Mesendoderm (in vitro differentiated cells): Measurements from ENCODE around the gene CLSTN2.

ENCODE experiments used
- DNase-seq: peaks from one replicate; pipeline ENCODE4 v3.0.0; 2013
- H2AK5ac ChIP-seq: 2 replicates; pipeline ENCODE4 v1.6.1; 2013; ENCODE audit warnings: low read length, inconsistent platforms
- H2BK120ac ChIP-seq: 2 replicates; pipeline ENCODE4 v1.6.1; 2013; ENCODE audit warnings: low read depth, mild to moderate bottlenecking, low read length, moderate library complexity, mixed read lengths
- H2BK15ac ChIP-seq: replicated peaks from 2 replicates; pipeline ENCODE4 v1.6.1; 2013; ENCODE audit warnings: low read depth, mild to moderate bottlenecking, moderate library complexity
- H2BK5ac ChIP-seq: 2 replicates; pipeline ENCODE4 v1.6.1; 2013; ENCODE audit warnings: low read length, inconsistent platforms
- H3K18ac ChIP-seq: 2 replicates; pipeline ENCODE4 v1.6.1; 2013; ENCODE audit warnings: mild to moderate bottlenecking, low read length, mixed read lengths
- H3K23ac ChIP-seq: one replicate; pipeline ENCODE4 v1.6.1; 2013; ENCODE audit warnings: low read length
- H3K27ac ChIP-seq: 2 replicates; pipeline ENCODE4 v1.5.1; 2013; ENCODE audit warnings: low read depth, mild to moderate bottlenecking, inconsistent platforms, low read length, moderate library complexity
- H3K27me3 ChIP-seq: 2 replicates; pipeline ENCODE4 v1.6.1; 2013; ENCODE audit warnings: low read length, control low read depth, mild to moderate bottlenecking, inconsistent platforms; ENCODE audit not compliant: insufficient read depth, poor library complexity
- H3K36me3 ChIP-seq: 2 replicates; pipeline ENCODE4 v1.6.1; 2013; ENCODE audit warnings: low read length, inconsistent platforms; ENCODE audit not compliant: control insufficient read depth, insufficient read depth
- H3K4ac ChIP-seq: one replicate; pipeline ENCODE4 v1.6.1; 2013; ENCODE audit warnings: low read depth, mild to moderate bottlenecking, low read length, moderate library complexity
- H3K4me1 ChIP-seq: 2 replicates; pipeline ENCODE4 v1.6.1; 2013; ENCODE audit warnings: low read depth, low read length, inconsistent platforms; ENCODE audit not compliant: control insufficient read depth
- H3K4me2 ChIP-seq: 2 replicates; pipeline ENCODE4 v1.6.1; 2013; ENCODE audit warnings: low read length
- H3K4me3 ChIP-seq: 2 replicates; pipeline ENCODE4 v1.5.1; 2013; ENCODE audit warnings: mild to moderate bottlenecking, low read length
- H3K56ac ChIP-seq: one replicate; pipeline ENCODE4 v1.6.1; 2013; ENCODE audit warnings: low read length
- H3K79me1 ChIP-seq: 2 replicates; pipeline ENCODE4 v1.6.1; 2013; ENCODE audit warnings: low read length, inconsistent platforms
- H3K79me2 ChIP-seq: 2 replicates; pipeline ENCODE4 v1.6.1; 2013; ENCODE audit warnings: mild to moderate bottlenecking, low read length; ENCODE audit not compliant: control insufficient read depth, insufficient read depth
- H3K9ac ChIP-seq: 2 replicates; pipeline ENCODE4 v1.6.1; 2013; ENCODE audit warnings: low read length, inconsistent platforms
- H4K5ac ChIP-seq: one replicate; pipeline ENCODE4 v1.6.1; 2013; ENCODE audit warnings: low read length
- H4K8ac ChIP-seq: one replicate; pipeline ENCODE4 v1.6.1; 2013; ENCODE audit warnings: low read depth, mild to moderate bottlenecking, control low read depth, low read length, moderate library complexity
- WGBS: extraction: QIAGEN DNeasy Blood & Tissue Kit; methylation state at CpG from one replicate; pipeline ENCODE4 v1.1.7; 2013; ENCODE audit warnings: low lambda C conversion rate, missing lambda C conversion rate; ENCODE audit not compliant: insufficient coverage; ENCODE audit errors: extremely low coverage; 5-methylcytosine and 5-hydroxymethylcytosine counted together

Gene CLSTN2

DNA sequence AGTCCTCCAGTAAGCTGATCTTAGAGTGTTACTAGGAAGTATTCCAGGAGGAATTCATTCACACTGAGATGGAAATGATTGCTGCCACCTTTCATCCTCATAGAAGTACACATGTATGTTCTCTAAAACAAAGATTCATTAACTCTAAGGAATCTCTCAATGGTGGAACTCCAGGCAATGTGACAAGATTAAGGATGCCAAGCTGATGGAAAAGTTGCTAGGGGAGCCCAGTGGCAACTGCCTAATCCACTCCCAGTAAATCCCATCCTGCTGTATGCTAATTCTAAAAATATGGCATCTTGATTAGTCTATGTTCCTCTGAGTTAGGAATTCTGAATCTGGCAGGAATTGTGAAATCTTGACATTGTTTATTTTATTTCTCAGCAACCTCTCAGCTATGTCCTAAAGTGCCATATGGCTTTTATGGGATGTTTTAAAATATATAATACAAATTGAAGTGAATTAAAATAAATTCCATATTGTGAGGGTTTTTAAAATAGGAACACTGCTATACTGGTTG lies 532.9 kb downstream of the CLSTN2 start:
- Histone ChIP-seq H3K23ac (no peak overlapping the region), H4K8ac (no peak overlapping the region), H3K18ac (no peak overlapping the region), H3K4ac (no peak overlapping the region), H2BK15ac (no peak overlapping the region), H3K4me1 (no peaks in the 10 kb centered on the region), H2BK120ac (no peak overlapping the region), H3K4me3 (no peak overlapping the region), H3K4me2 (no peak overlapping the region), H3K27me3 (no peaks in the 10 kb centered on the region), H3K27ac (no peak overlapping the region), H3K56ac (no peak overlapping the region), H3K9ac (no peak overlapping the region), H2BK5ac (no peak overlapping the region), H2AK5ac (no peak overlapping the region), H3K79me1 (no peaks in the 10 kb centered on the region), H3K79me2 (no peaks in the 10 kb centered on the region), H4K5ac (no peak overlapping the region), H3K36me3 (no peaks in the 10 kb centered on the region)
- DNase-seq, result no peak

DNA sequence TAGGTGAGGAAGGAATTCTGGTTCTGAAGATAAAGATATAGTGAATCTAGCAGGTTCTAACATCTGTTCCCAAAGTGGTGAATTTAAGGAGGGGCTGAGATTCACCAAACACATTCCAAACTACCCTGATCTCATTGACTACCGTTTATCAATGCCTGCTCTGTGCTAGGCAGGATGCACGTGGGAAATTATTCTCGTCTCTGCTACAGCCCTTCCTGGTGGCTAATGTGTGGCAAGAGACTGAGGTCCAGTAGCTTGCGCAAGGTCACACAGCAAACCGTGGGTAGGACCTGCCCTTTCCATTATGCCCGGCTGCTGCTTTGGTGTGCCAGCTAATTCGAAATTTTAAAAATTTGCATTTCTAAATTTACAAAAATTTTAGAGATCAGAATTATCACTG lies 533.4 kb downstream of the CLSTN2 start:
- H3K79me1 ChIP-seq, result no peaks in the 10 kb centered on the region
- no peaks in the 10 kb centered on the region for H3K4me1 ChIP-seq
- no peak overlapping the region for H2BK5ac ChIP-seq
- no peaks in the 10 kb centered on the region for H3K36me3 ChIP-seq
- no peak overlapping the region for H3K56ac ChIP-seq
- H2BK15ac ChIP-seq, result no peak overlapping the region
- no peak overlapping the region for H3K23ac ChIP-seq
- H4K5ac ChIP-seq, result no peak overlapping the region
- DNase-seq, result no peak
- no peak overlapping the region for H4K8ac ChIP-seq
- WGBS, result no CpG with 5 or more reads among the region's 7 CpGs
- H3K18ac ChIP-seq, result no peak overlapping the region
- H3K4ac ChIP-seq, result no peak overlapping the region
- no peak overlapping the region for H2AK5ac ChIP-seq
- no peak overlapping the region for H3K9ac ChIP-seq
- H2BK120ac ChIP-seq, result no peak overlapping the region
- H3K27ac ChIP-seq, result no peak overlapping the region
- H3K79me2 ChIP-seq, result no peaks in the 10 kb centered on the region
- H3K4me3 ChIP-seq, result no peak overlapping the region
- H3K27me3 ChIP-seq, result no peaks in the 10 kb centered on the region
- no peak overlapping the region for H3K4me2 ChIP-seq

DNA sequence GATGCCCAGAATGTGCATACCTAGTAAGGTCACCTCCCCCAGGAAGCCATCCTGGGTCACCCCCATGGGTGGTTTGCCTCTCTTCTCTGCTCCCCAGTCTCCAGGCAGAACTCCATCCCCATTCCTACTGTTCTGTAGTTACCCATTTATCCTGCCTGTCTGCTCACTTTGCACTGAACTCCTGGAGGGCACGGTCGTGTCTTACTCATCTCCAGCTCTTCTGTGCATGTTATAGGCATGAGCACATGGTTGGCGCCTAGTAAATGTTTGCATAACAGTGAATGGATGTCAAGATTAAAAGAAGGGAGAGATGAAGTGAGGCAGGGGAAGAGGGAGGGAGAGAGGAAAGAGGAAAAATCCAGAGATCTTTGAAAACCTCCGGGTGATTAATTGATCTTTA lies 534.5 kb downstream of the CLSTN2 start:
- Histone ChIP-seq H3K23ac (no peak overlapping the region), H3K79me2 (no peaks in the 10 kb centered on the region), H3K9ac (no peak overlapping the region), H2AK5ac (no peak overlapping the region), H3K4me3 (no peak overlapping the region), H3K4me2 (no peak overlapping the region), H3K56ac (no peak overlapping the region), H2BK5ac (no peak overlapping the region), H3K18ac (no peak overlapping the region), H2BK120ac (no peak overlapping the region), H3K4ac (no peak overlapping the region), H3K79me1 (no peaks in the 10 kb centered on the region), H2BK15ac (no peak overlapping the region), H3K27ac (no peak overlapping the region), H4K5ac (no peak overlapping the region), H3K27me3 (no peaks in the 10 kb centered on the region), H3K36me3 (no peaks in the 10 kb centered on the region), H3K4me1 (no peaks in the 10 kb centered on the region), H4K8ac (no peak overlapping the region)
- no peak for DNase-seq
- no CpG with 5 or more reads among the region's 4 CpGs for WGBS

- no peak overlapping the region for H2AK5ac ChIP-seq
- no peak overlapping the region for H4K5ac ChIP-seq
- no peak for DNase-seq
- H3K9ac ChIP-seq, result no peak overlapping the region
- H3K27ac ChIP-seq, result no peak overlapping the region
- no peak overlapping the region for H2BK15ac ChIP-seq
- no peak overlapping the region for H4K8ac ChIP-seq
- H3K79me2 ChIP-seq, result no peaks in the 10 kb centered on the region
- no peak overlapping the region for H2BK5ac ChIP-seq
- H3K4me3 ChIP-seq, result no peak overlapping the region
- no peaks in the 10 kb centered on the region for H3K27me3 ChIP-seq
- H3K4me2 ChIP-seq, result no peak overlapping the region
- H3K4me1 ChIP-seq, result no peaks in the 10 kb centered on the region
- no CpG with 5 or more reads among the region's 4 CpGs for WGBS
- no peak overlapping the region for H3K56ac ChIP-seq
- no peaks in the 10 kb centered on the region for H3K79me1 ChIP-seq
- no peak overlapping the region for H3K4ac ChIP-seq
- H3K36me3 ChIP-seq, result no peaks in the 10 kb centered on the region
- no peak overlapping the region for H3K23ac ChIP-seq
- no peak overlapping the region for H2BK120ac ChIP-seq
- no peak overlapping the region for H3K18ac ChIP-seq
These were observed 535.2 kb downstream of the CLSTN2 start for GRCh38 chr3:140470211-140470610.

- no peak overlapping the region for H3K23ac ChIP-seq
- DNase-seq, result no peak
- H3K4me1 ChIP-seq, result no peaks in the 10 kb centered on the region
- no peak overlapping the region for H3K56ac ChIP-seq
- WGBS, result no CpG with 5 or more reads among the region's 2 CpGs
- no peaks in the 10 kb centered on the region for H3K79me2 ChIP-seq
- H3K27me3 ChIP-seq, result no peaks in the 10 kb centered on the region
- H2AK5ac ChIP-seq, result no peak overlapping the region
- H3K79me1 ChIP-seq, result no peaks in the 10 kb centered on the region
- no peak overlapping the region for H2BK5ac ChIP-seq
- no peak overlapping the region for H3K18ac ChIP-seq
- no peaks in the 10 kb centered on the region for H3K36me3 ChIP-seq
- no peak overlapping the region for H4K5ac ChIP-seq
- H3K9ac ChIP-seq, result no peak overlapping the region
- no peak overlapping the region for H2BK120ac ChIP-seq
- no peak overlapping the region for H3K4me3 ChIP-seq
- no peak overlapping the region for H2BK15ac ChIP-seq
- no peak overlapping the region for H3K4me2 ChIP-seq
- H3K27ac ChIP-seq, result no peak overlapping the region
- H4K8ac ChIP-seq, result no peak overlapping the region
- H3K4ac ChIP-seq, result no peak overlapping the region
These were observed 536.0 kb downstream of the CLSTN2 start for GRCh38 chr3:140470962-140471361.

- Histone ChIP-seq H3K27ac (no peak overlapping the region), H2AK5ac (no peak overlapping the region), H2BK120ac (no peak overlapping the region), H4K8ac (no peak overlapping the region), H3K4me2 (no peak overlapping the region), H3K4me1 (no peaks in the 10 kb centered on the region), H3K27me3 (no peaks in the 10 kb centered on the region), H3K4ac (no peak overlapping the region), H2BK5ac (no peak overlapping the region), H3K56ac (no peak overlapping the region), H3K79me1 (no peaks in the 10 kb centered on the region), H3K79me2 (no peaks in the 10 kb centered on the region), H3K18ac (no peak overlapping the region), H3K36me3 (no peaks in the 10 kb centered on the region), H3K4me3 (no peak overlapping the region), H4K5ac (no peak overlapping the region), H2BK15ac (no peak overlapping the region), H3K9ac (no peak overlapping the region), H3K23ac (no peak overlapping the region)
- DNase-seq, result no peak
- WGBS, result no CpG with 5 or more reads among the region's 3 CpGs
These were observed 537.5 kb downstream of the CLSTN2 start for GRCh38 chr3:140472306-140473020.
